Omental fat pad (tissue), 4 donors: ENCODE data around the gene LACC1. TPM values are rescaled to one million over a fixed set of nuclear protein-coding genes. Genes with fewer than 3 reads are reported as not detected.

Experiments
- ATAC-seq: fragments of 150-250 bp; one replicate; pipeline ENCODE4 v1.9.1; 2016; ENCODE audit warnings: mild to moderate bottlenecking, moderate library complexity; ENCODE audit not compliant: low FRiP score
- DNase-seq: peaks from one replicate; pipeline ENCODE4 v3.0.0-alpha.2; 2019; ENCODE audit warnings: low spot score
- total RNA-seq, 4 donors: library from RNA; depleted of rRNA; stranded (reverse); fragments of >200 nt; gene quantifications; one replicate each; pipeline ENCODE4 v1.1.0, GENCODE V29; 2016
- TF ChIP-seq, protein P1 (sequence below), 3 donors: fragments of 450-650 bp; IDR thresholded peaks; one replicate each; pipeline ENCODE4 v1.5.1; 2016 to 2017; ENCODE audit warnings: antibody characterized with exemption in 3 of 3, mild to moderate bottlenecking in 3 of 3, moderate library complexity in 2 of 3

The LACC1 gene
- total RNA-seq, 4 donors from 2014 or later: 8.7 to 14.8 (median 10.8) TPM

DNA sequence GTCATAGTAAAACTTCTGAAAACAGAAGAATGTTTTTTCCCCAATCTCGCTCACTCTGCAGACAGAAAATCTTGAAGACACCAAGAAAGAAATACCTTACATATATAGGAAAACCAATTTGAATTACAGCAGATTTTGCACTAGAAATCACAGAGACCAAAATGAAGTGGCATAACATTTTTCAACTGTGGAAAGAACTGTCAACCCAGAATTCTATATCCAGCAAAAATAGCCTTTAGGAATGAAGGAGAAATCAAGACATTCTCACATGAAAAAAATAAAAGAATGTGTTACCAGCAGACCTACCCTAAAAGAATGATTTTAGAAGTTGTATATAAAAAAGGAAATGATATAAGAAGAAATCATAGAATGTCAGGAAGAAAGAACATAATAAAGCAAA, 28.8 kb upstream of the LACC1 start:
- TF ChIP-seq, protein P1, sequence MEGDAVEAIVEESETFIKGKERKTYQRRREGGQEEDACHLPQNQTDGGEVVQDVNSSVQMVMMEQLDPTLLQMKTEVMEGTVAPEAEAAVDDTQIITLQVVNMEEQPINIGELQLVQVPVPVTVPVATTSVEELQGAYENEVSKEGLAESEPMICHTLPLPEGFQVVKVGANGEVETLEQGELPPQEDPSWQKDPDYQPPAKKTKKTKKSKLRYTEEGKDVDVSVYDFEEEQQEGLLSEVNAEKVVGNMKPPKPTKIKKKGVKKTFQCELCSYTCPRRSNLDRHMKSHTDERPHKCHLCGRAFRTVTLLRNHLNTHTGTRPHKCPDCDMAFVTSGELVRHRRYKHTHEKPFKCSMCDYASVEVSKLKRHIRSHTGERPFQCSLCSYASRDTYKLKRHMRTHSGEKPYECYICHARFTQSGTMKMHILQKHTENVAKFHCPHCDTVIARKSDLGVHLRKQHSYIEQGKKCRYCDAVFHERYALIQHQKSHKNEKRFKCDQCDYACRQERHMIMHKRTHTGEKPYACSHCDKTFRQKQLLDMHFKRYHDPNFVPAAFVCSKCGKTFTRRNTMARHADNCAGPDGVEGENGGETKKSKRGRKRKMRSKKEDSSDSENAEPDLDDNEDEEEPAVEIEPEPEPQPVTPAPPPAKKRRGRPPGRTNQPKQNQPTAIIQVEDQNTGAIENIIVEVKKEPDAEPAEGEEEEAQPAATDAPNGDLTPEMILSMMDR (IDR thresholded peaks at IDR 0.05): no peak
- DNase-seq (no peak), ATAC-seq (no peak)

DNA sequence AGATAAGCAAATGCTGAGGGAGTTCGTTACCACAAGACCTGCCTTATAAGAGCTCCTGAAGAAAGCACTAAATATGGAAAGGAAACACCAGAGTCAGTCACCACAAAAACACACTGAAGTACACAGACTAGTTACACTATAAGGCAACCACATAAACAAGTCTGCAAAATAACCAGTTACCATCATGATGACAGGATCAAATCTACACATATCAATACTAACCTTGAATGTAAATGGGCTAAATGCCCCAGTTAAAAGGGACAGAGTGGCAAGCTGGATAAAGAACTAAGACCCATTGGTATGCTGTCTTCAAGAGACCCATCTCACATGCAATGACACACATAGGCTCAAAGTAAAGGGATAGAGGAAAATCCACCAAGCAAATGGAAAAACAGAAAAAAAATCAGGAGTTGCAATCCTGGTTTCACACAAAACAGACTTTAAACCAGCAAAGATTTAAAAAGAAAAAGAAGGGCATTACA, 26.7 kb upstream of the LACC1 start:
- ATAC-seq: no peak

DNA sequence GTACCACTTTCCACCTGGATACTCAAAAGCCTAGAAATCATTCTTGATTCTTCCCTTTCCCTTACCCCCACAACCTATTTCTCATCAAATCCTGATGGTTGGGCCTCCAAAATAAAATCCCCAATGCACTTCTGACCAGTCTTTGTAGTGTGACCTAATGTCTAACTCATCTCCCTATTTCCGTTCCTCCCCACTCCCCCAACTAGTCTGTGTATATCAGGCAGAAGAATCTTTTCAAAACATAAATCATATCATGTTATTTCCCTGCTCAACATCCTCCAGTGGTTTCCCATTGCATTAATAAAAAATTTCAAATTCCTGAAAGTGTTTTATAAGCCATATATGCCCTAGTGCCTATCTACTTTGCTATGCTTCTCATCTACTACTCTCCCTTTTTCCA, 17.8 kb upstream of the LACC1 start:
- TF ChIP-seq, protein P1 (IDR thresholded peaks at IDR 0.05): no peak
- no peak for DNase-seq
- no peak for ATAC-seq

More for the DNA sequence above, 26.7 kb upstream of the LACC1 start:
- no peak for DNase-seq
- TF ChIP-seq, protein P1 (IDR thresholded peaks at IDR 0.05): no peak

DNA sequence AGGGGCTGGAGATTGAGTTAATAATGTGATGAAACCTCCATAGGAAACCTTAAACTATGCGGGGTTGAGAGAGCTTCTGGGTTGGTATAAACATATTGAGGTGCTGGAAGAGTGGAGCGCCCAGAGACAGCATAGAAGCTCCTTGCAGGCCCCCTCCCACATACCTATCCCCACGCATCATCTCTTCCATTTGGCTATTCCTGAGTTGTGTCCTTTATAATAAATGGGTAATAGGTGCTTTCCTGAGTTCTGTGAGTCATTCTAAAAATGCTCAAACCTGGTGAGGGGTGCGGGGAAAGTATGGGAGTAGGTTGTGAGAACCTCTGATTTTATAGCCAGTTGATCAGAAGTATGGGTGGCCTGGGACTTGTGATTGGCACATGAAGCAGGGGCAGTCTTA, 14.8 kb upstream of the LACC1 start:
- ATAC-seq: no peak
- TF ChIP-seq, protein P1 (IDR thresholded peaks at IDR 0.05): no peak

DNA sequence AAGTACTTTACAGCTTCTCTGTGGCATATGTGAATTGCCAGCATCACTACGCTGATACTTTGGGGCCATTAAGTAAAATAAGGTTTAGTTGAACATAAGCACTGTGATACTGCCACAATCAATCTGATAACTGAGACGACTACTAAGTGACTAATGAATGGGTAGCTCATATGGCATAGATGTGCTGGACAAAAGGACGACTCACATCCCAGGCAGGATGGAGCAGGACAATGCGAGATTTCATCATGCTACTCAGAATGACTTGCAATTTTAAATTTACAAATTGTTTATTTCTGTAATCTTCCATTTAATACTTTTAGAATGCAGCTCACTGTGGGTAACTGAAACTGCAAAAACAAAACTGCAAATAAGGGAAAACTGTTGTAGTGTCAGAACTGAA, 13.8 kb upstream of the LACC1 start:
- TF ChIP-seq, protein P1 (IDR thresholded peaks at IDR 0.05): no peak
- DNase-seq (no peak), ATAC-seq (no peak)

More for the DNA sequence above, 14.8 kb upstream of the LACC1 start:
- no peak for DNase-seq

DNA sequence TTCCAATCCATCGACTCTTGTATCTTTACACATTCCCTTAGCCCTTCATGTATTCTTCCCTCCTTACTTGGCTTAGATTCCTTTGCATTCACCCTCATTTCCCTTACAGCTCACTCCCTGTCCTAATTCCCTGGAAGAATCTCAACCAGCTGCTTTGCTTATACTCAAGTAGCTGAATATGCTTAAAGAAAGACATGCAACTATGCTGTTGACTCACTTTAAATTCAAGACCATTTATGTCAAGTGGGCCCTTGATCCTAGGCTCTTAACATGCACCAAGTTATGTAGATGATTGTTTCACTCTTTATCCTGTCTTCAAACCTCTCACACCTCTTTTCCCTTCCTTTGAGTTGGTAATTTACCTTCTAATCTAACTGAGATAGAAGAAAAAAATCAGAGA, 7.5 kb upstream of the LACC1 start:
- no peak for DNase-seq
- no peak for ATAC-seq
- TF ChIP-seq, protein P1 (IDR thresholded peaks at IDR 0.05): no peak

DNA sequence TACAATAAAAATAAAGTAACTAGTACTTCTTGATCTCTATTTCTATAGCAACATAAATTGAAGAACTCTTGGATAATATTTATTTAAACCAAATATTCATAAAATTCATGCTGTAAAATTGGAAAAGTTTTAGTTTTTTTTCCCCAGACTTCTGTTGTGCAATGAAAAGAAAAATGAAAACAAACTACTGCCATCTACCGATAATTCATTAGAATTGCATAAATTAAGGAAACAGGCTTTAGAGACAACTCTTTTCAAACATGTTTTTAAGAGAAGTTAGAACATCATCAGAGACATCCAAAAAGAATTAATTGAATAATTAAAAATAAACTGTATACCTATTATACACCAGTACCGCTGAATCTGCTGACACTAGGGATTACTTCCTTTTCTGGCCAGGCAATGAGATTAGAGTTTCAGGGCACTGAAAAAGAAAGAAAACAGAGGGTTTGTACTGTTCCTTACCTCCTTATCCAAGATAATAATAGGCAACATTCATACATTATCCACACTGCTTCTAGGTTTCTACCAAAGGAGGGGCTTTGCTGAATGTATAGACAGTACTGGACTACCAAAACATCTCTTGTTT, 5.1 kb upstream of the LACC1 start:
- TF ChIP-seq, protein P1 (IDR thresholded peaks at IDR 0.05): no peak
- DNase-seq: no peak
- ATAC-seq: no peak
